ES-I3 (cell line): ENCODE results near the gene PKP3.

ENCODE experiments used
- H3K36me3 ChIP-seq: 2 replicates; pipeline ENCODE4 v1.6.1; 2013; ENCODE audit warnings: mild to moderate bottlenecking, low read length, control low read depth, moderate library complexity; ENCODE audit not compliant: insufficient read depth
- H3K4me1 ChIP-seq: 2 replicates; pipeline ENCODE4 v1.6.1; 2013; ENCODE audit warnings: mild to moderate bottlenecking, control low read depth, low read length; ENCODE audit not compliant: insufficient read depth
- H3K9ac ChIP-seq: 2 replicates; pipeline ENCODE4 v1.6.1; 2013; ENCODE audit warnings: low read depth, mild to moderate bottlenecking, low read length, moderate library complexity
- H3K9me3 ChIP-seq: 2 replicates; pipeline ENCODE4 v1.6.1; 2013; ENCODE audit warnings: mild to moderate bottlenecking, low read length, moderate library complexity; ENCODE audit not compliant: control insufficient read depth, insufficient read depth

The PKP3 gene

DNA sequence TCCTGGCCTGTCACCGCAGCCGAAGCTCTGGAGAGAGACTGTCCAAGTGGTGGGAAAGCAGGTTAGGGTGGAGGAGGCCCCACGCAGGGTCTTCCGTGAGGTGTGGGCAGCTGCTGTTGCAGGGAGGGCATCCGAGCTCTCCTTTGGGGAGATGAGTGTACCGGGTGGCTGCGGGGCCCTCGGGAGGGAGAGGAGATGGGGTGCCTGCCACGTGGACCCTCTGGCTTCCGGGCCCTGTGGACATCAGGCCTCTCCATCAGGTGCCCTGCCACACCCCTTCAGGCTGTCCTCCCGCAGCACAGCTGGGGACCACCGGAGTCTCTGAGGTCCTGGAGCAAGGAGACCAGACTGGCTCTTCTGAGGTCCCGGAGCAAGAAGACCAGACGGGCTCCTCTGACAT is 57.7 kb downstream of the PKP3 start:
- Histone ChIP-seq H3K9me3 (no peaks in the 10 kb centered on the region), H3K4me1 (peaks cover 8% of the 10 kb centered on the region; the same call in 1 of the 2 replicates), H3K36me3 (no peaks in the 10 kb centered on the region; the same call in 1 of the 2 replicates), H3K9ac (no peak overlapping the region)

DNA sequence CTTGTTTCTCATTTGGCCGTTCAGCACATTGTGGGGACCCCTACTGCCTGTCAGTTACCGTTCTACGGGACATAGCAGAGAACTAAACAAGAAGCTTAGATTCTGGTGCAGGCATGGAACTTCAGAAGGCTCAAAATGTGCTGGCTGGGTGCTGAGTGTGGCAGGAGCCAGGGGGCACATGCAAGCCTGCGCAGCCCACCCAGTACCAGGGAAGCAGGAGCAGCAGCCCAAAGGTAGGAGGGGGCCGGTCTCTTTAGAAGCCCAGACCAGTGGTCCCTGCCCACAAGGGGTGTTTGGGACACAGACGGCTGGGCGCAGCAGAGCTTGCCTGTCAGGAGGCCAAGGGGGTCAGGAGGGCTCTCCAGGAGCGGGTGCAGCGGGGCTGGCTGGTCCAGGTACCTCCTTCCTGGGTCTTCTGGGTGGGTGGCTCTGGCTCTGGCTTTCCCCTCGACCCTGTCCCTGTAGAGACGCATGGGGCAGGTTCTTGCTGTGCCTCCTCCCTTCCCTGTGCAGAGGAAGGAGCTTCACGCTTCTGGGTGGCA is 58.3 kb downstream of the PKP3 start:
- H3K36me3 ChIP-seq = no peaks in the 10 kb centered on the region; the same call in 1 of the 2 replicates
- no peaks in the 10 kb centered on the region for H3K9me3 ChIP-seq
- no peak overlapping the region for H3K9ac ChIP-seq
- peaks cover 14% of the 10 kb centered on the region; the same call in 1 of the 2 replicates for H3K4me1 ChIP-seq

DNA sequence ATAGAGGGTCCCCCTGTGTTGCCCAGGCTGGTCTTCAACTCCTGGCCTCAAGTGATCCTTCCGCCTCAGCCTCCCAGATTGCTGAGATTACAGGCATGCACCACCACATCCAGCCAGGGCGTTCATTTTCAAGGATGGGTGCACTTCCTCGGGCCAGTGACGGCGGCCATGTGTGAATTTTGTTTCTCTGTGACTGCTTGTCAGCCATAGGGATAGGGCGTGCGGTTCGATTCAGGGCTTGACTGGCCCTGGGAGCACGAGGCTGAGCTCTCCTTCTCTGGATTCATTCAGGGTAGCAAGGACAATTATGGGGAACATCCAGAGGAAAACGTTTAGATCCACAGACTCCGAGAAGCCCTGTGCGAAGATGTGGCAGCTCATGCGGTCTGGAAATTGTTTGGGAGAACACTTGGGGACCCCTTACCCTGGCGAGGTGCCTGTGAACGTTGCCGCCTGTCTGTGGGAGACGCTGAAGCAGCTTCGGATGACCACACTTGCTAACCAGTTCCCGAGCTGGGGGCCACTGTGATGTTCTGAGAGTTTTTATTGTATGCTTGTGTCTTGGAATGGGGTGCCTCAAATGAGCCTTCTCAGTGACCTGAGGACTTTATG is 59.0 kb downstream of the PKP3 start:
- Histone ChIP-seq H3K9ac (no peak overlapping the region), H3K4me1 (peaks cover 18% of the 10 kb centered on the region; the same call in 1 of the 2 replicates), H3K9me3 (no peaks in the 10 kb centered on the region), H3K36me3 (no peaks in the 10 kb centered on the region; the same call in 1 of the 2 replicates)

DNA sequence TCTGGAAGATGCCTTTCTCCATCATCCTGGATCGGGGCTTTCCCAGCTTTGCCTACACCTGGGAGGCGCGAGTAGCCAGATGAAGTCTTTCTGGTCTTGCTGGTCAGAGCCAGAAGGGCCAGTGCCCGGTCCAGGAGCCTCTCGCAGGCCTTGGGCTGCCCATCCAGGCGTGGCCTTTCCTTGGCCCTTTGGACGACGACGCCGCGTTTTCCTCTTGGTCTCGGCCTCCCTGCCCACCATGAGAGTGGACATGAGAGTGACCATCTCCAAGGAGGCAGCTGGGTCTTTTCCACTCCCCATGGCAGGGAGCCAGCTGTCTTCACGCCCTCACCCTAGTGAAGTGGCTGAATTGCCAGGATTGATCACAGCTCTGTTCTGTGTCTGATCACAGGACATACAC is 59.6 kb downstream of the PKP3 start:
- Histone ChIP-seq H3K4me1 (peaks cover 18% of the 10 kb centered on the region; the same call in 1 of the 2 replicates), H3K36me3 (no peaks in the 10 kb centered on the region; the same call in 1 of the 2 replicates), H3K9ac (no peak overlapping the region), H3K9me3 (no peaks in the 10 kb centered on the region)

DNA sequence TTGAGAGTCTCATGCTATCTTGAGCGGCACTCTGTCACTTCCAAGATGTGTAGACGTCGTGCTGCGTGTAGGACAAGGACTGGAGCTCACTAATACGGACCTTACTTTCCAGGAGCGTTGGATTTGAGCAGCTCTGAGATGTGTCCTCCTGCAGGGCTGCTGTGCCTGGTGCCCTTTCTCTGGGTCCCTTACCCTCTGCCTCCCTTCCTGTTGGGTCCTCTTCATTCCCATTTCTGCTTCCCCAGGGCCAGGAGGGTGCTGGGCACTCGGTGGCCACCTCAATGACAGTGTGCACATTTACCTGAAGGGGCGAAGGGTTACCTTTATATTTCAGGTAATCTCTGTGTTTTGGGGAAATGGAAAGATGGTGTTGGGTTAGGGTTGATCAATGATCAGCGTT is 60.0 kb downstream of the PKP3 start:
- Histone ChIP-seq H3K4me1 (peaks cover 18% of the 10 kb centered on the region; the same call in 1 of the 2 replicates), H3K9ac (no peak overlapping the region), H3K9me3 (no peaks in the 10 kb centered on the region), H3K36me3 (no peaks in the 10 kb centered on the region; the same call in 1 of the 2 replicates)
